H1 (cell line): ENCODE measurements around the gene SFXN4. TPM values are rescaled to one million over a fixed set of nuclear protein-coding genes. Genes with fewer than 3 reads are reported as not detected.
A peak's percentile ranks its signal among the peaks of the same experiment; 100 is the strongest.

ENCODE experiments used
- CTCF ChIA-PET: fragments of 300-600 bp; sonication (Branson Sonifier 250); formaldehyde crosslinking; loops from one replicate; lab custom pipeline; 2021; ENCODE audit not compliant: partially characterized antibody; lab: Charles Lee
- POLR2A ChIA-PET: fragments of 300-600 bp; sonication (Branson Sonifier 250); formaldehyde crosslinking; loops from one replicate; lab custom pipeline; 2021; ENCODE audit warnings: inconsistent platforms; ENCODE audit not compliant: partially characterized antibody; lab: Charles Lee
- DNase-seq, 2 experiments: peaks; one replicate each; pipeline versions ENCODE4 v3.0.0 to v3.0.0-alpha.2; 2010 to 2022; ENCODE audit warnings: low spot score in 2 of 2, low read depth in 1 of 2, mixed read lengths in 1 of 2
- FAIRE-seq: peaks from 2 replicates; lab custom pipeline; 2011; peaks lifted over from hg19 to GRCh38; lab: Jason Lieb, UNC
- H2AFZ ChIP-seq: 2 replicates; pipeline ENCODE4 v1.8.1; 2012; ENCODE audit warnings: low read length, inconsistent platforms
- H2AK5ac ChIP-seq: 2 replicates; pipeline ENCODE4 v1.6.1; 2013; ENCODE audit warnings: low read depth, low read length
- H2BK120ac ChIP-seq: replicated peaks from 2 replicates; pipeline ENCODE3; 2013; ENCODE audit warnings: low read depth, low read length, inconsistent platforms
- H2BK12ac ChIP-seq: 2 replicates; pipeline ENCODE4 v1.6.1; 2013; ENCODE audit warnings: low read depth, low read length
- H2BK15ac ChIP-seq: 2 replicates; pipeline ENCODE4 v1.6.1; 2013; ENCODE audit warnings: low read length
- H2BK20ac ChIP-seq: 2 replicates; pipeline ENCODE4 v1.6.1; 2013; ENCODE audit warnings: low read length
- H2BK5ac ChIP-seq: 2 replicates; pipeline ENCODE4 v1.6.1; 2013; ENCODE audit warnings: low read depth, low read length
- H3K14ac ChIP-seq: 2 replicates; pipeline ENCODE4 v1.6.1; 2013; ENCODE audit warnings: inconsistent platforms; ENCODE audit not compliant: insufficient read length
- H3K18ac ChIP-seq: 2 replicates; pipeline ENCODE4 v1.6.1; 2013; ENCODE audit warnings: low read length; ENCODE audit errors: extremely low read depth
- H3K23ac ChIP-seq: 2 replicates; pipeline ENCODE4 v1.6.1; 2013; ENCODE audit warnings: inconsistent platforms; ENCODE audit not compliant: insufficient read length
- H3K23me2 ChIP-seq: 2 replicates; pipeline ENCODE4 v1.6.1; 2013; ENCODE audit warnings: low read depth, low read length
- H3K27ac ChIP-seq: 2 replicates; pipeline ENCODE4 v1.6.1; 2011; ENCODE audit warnings: low read depth, low read length, inconsistent platforms
- H3K27me3 ChIP-seq, 4 experiments: replicated peaks in 1 of 4; 1 replicate in 1 of 4; 2 replicates in 3 of 4; pipeline versions ENCODE4 v1.6.1 to v1.8.1; 2011 to 2013; ENCODE audit warnings: low read length in 3 of 4, mild to moderate bottlenecking in 3 of 4, inconsistent platforms in 2 of 4, mixed read lengths in 2 of 4, moderate library complexity in 1 of 4; ENCODE audit not compliant: control insufficient read depth in 3 of 4, insufficient read depth in 3 of 4; ENCODE audit errors: extremely low read depth in 1 of 4
- H3K36me3 ChIP-seq, 4 experiments: 2 replicates each; pipeline versions ENCODE4 v1.6.1 to v1.8.1; 2011 to 2013; ENCODE audit warnings: mild to moderate bottlenecking in 4 of 4, low read length in 3 of 4, moderate library complexity in 2 of 4, control low read depth in 1 of 4, inconsistent platforms in 1 of 4; ENCODE audit not compliant: insufficient read depth in 4 of 4, control insufficient read depth in 2 of 4
- H3K4ac ChIP-seq: replicated peaks from 2 replicates; pipeline ENCODE3; 2013; ENCODE audit warnings: low read length, low read depth, mixed read lengths, inconsistent platforms; ENCODE audit not compliant: insufficient read length
- H3K4me1 ChIP-seq, 4 experiments: replicated peaks in 1 of 4; 1 replicate in 1 of 4; 2 replicates in 3 of 4; pipeline versions ENCODE4 v1.6.1 to v1.8.1; 2011 to 2013; ENCODE audit warnings: low read length in 3 of 4, inconsistent platforms in 2 of 4, mixed read lengths in 1 of 4; ENCODE audit not compliant: insufficient read depth in 4 of 4, control insufficient read depth in 3 of 4
- H3K4me2 ChIP-seq, 2 experiments: 2 replicates each; pipeline versions ENCODE4 v1.6.1 to v1.8.1; 2011 to 2013; ENCODE audit warnings: low read depth in 2 of 2, low read length in 2 of 2, control low read depth in 1 of 2, inconsistent platforms in 1 of 2, mild to moderate bottlenecking in 1 of 2; ENCODE audit not compliant: insufficient read depth in 1 of 2
- H3K4me3 ChIP-seq, 4 experiments: fragments of 200-600, 300-600 bp in 1 of 4; sonication (generic), shearing (Covaris generic), sonication (Bioruptor Twin) in 1 of 4; 2 replicates each; pipeline versions ENCODE4 v1.5.1 to v1.8.1; 2011 to 2016; ENCODE audit warnings: low read length in 4 of 4, low read depth in 3 of 4, control low read depth in 2 of 4, inconsistent platforms in 2 of 4, mild to moderate bottlenecking in 2 of 4, mixed read lengths in 1 of 4, moderate library complexity in 1 of 4; ENCODE audit not compliant: insufficient read depth in 2 of 4; ENCODE audit errors: extremely low read depth in 1 of 4
- H3K56ac ChIP-seq: replicated peaks from 2 replicates; pipeline ENCODE3; 2013; ENCODE audit warnings: low read depth, mild to moderate bottlenecking, mixed read lengths, low read length, inconsistent platforms; ENCODE audit not compliant: insufficient read length
- H3K79me1 ChIP-seq: 2 replicates; pipeline ENCODE4 v1.6.1; 2013; ENCODE audit warnings: low read depth, low read length, control low read depth
- H3K79me2 ChIP-seq, 2 experiments: 2 replicates each; pipeline versions ENCODE4 v1.6.1 to v1.8.1; 2012 to 2013; ENCODE audit warnings: low read length in 2 of 2, mild to moderate bottlenecking in 2 of 2, inconsistent platforms in 1 of 2; ENCODE audit not compliant: insufficient read depth in 2 of 2, control insufficient read depth in 1 of 2
- H3K9ac ChIP-seq, 4 experiments: replicated peaks in 1 of 4; 1 replicate in 1 of 4; 2 replicates in 3 of 4; pipeline versions ENCODE4 v1.6.1 to v1.8.1; 2011 to 2013; ENCODE audit warnings: low read depth in 3 of 4, low read length in 3 of 4, control low read depth in 2 of 4, mild to moderate bottlenecking in 2 of 4, moderate library complexity in 2 of 4, inconsistent platforms in 1 of 4; ENCODE audit errors: extremely low read depth in 1 of 4
- H3K9me3 ChIP-seq, 2 experiments: 2 replicates each; pipeline versions ENCODE4 v1.6.1 to v1.8.1; 2012 to 2013; ENCODE audit warnings: mild to moderate bottlenecking in 2 of 2, moderate library complexity in 2 of 2, control low read depth in 1 of 2, inconsistent platforms in 1 of 2, low read depth in 1 of 2, low read length in 1 of 2, mixed read lengths in 1 of 2; ENCODE audit not compliant: insufficient read depth in 2 of 2
- H4K20me1 ChIP-seq, 2 experiments: replicated peaks in 1 of 2; 2 replicates each; pipeline versions ENCODE3 to v1.8.1; 2011 to 2013; ENCODE audit warnings: inconsistent platforms in 2 of 2, low read length in 2 of 2, mild to moderate bottlenecking in 1 of 2; ENCODE audit not compliant: insufficient read depth in 2 of 2, control insufficient read depth in 1 of 2
- H4K5ac ChIP-seq: 2 replicates; pipeline ENCODE4 v1.6.1; 2013; ENCODE audit warnings: low read length, low read depth, mixed read lengths, inconsistent platforms; ENCODE audit not compliant: insufficient read length
- H4K8ac ChIP-seq: 2 replicates; pipeline ENCODE4 v1.8.0; 2013; ENCODE audit warnings: mild to moderate bottlenecking, moderate library complexity, low read length, inconsistent platforms; ENCODE audit not compliant: insufficient read depth; ENCODE audit errors: extremely low read depth
- H4K91ac ChIP-seq: replicated peaks from 2 replicates; pipeline ENCODE3; 2013; ENCODE audit warnings: low read length, mixed read lengths, inconsistent platforms; ENCODE audit not compliant: insufficient read length
- ASH2L ChIP-seq: fragments of 200-600, 300-600 bp; sonication (generic); IDR thresholded peaks from one replicate; pipeline ENCODE4 v1.7.1; 2017; ENCODE audit warnings: low read length
- BRCA1 ChIP-seq: IDR thresholded peaks from 2 replicates; pipeline ENCODE4 v1.6.1; 2012; ENCODE audit warnings: low read depth, low read length, improper control_type of control experiment
- EZH2 ChIP-seq: fragments of 200-600 bp; sonication (generic); IDR thresholded peaks from 2 replicates; pipeline ENCODE4 v1.7.1; 2012; ENCODE audit warnings: low read depth, mild to moderate bottlenecking, moderate library complexity, low read length, inconsistent platforms; ENCODE audit not compliant: severe bottlenecking
- HDAC6 ChIP-seq: IDR thresholded peaks from one replicate; pipeline ENCODE4 v1.7.1; 2012; ENCODE audit warnings: low read depth, mild to moderate bottlenecking, inconsistent platforms, low read length, moderate library complexity
- JUN ChIP-seq: IDR thresholded peaks from 2 replicates; pipeline ENCODE4 v1.6.1; 2011; ENCODE audit warnings: low read depth, mild to moderate bottlenecking, improper control_type of control experiment, low read length
- SIN3A ChIP-seq, 2 experiments: IDR thresholded peaks in 1 of 2; conservative IDR thresholded peaks in 1 of 2; 2 replicates each; pipeline ENCODE4 v1.6.1; 2011 to 2012; ENCODE audit warnings: low read length in 2 of 2, improper control_type of control experiment in 1 of 2, low read depth in 1 of 2, mild to moderate bottlenecking in 1 of 2
- SIRT6 ChIP-seq: IDR thresholded peaks from one replicate; pipeline ENCODE4 v1.7.1; 2012; ENCODE audit warnings: low read length, inconsistent platforms
- SUZ12 ChIP-seq: fragments of 200-600 bp; sonication (generic); IDR thresholded peaks from 2 replicates; pipeline ENCODE4 v1.6.1; 2012; ENCODE audit warnings: mild to moderate bottlenecking, inconsistent platforms, low read length, moderate library complexity, mixed read lengths
- TBP ChIP-seq: IDR thresholded peaks from 2 replicates; pipeline ENCODE4 v1.6.1; 2011; ENCODE audit warnings: low read depth, low read length, improper control_type of control experiment
- WGBS, 2 experiments: shearing (Covaris generic) in 1 of 2; methylation state at CpG; one replicate each; pipeline versions ENCODE4 v1.1.6 to v1.1.7; 2013 to 2015; ENCODE audit warnings: low lambda C conversion rate in 2 of 2, mixed read lengths in 2 of 2, inconsistent platforms in 1 of 2, low coverage in 1 of 2, missing lambda C conversion rate in 1 of 2; ENCODE audit not compliant: insufficient replicate concordance in 2 of 2, insufficient coverage in 1 of 2, insufficient read length in 1 of 2; ENCODE audit errors: extremely low coverage in 1 of 2, missing lambda C conversion rate in 1 of 2; 5-methylcytosine and 5-hydroxymethylcytosine counted together
- polyA plus RNA-seq, 7 experiments: library from polyadenylated mRNA; depleted of rRNA in 3 of 7; stranded (reverse) in 5 of 7; unstranded in 2 of 7; fragments of >200 nt in 5 of 7; fragments of 200-250 nt in 2 of 7; gene quantifications; 1 replicate in 5 of 7; 2 replicates in 1 of 7; 4 replicates in 1 of 7; pipeline versions ENCODE4 v1.2.1 to v1.2.3, GENCODE V29; 2011 to 2013; ENCODE audit warnings: missing spikeins in 2 of 7, mixed read lengths in 2 of 7
- total RNA-seq: library from RNA; stranded (reverse); fragmentation: NEBNext Ultra II Directional; extraction: Animal tissue kit (Norgen Biotek cat#: 25700); gene quantifications from 2 replicates; pipeline ENCODE4 v1.2.1, GENCODE V29; 2021
- TF ChIP-seq, protein P1 (sequence below): IDR thresholded peaks from 2 replicates; pipeline ENCODE4 v1.6.1; 2012; ENCODE audit warnings: inconsistent platforms

The SFXN4 gene
- total and polyA plus RNA-seq, 2 of the 8 experiments (the other 6 are each of a cell fraction or from before 2014, with no cell fraction given): 15.4 to 21.6 TPM

DNA sequence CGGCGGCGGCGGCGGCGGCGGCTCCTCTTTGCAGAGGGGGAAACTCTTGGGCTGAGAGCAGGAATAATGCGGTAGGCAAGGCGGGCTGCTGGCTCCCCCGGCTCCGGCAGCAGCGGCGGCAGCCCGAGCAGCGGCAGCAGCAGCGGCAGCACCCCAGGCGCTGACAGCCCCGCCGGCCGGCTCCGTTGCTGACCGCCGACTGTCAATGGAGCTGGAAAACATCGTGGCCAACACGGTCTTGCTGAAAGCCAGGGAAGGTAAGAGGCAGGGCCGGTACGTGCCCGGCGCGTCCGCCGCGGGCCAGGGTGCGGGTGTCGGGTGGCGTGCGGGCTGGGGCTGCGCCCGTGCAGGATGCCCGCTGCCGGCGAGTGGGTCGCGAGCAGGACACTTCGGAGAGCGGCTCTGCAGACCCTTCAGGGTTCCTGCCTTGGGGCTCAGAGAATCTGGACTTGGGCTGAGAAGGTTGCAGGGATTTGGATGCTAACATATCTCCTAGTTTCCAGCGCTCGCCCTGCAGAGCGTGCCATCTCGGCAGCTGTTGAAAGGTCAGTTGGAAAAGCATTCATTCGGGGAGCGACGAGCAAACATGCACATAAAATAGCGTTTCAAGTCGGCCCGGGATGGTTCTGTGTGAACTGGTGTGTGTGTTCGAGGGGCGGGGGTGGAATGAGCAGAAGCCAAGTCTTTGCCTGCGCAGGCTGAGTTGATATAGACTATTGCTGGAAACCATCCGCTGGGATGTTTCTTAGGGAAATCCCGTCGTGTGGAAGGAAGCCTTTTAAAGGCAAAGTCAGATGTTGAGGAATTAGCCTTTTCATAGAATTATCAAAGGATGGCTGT, 42.4 kb upstream of the SFXN4 start:
- no peak overlapping the region for H2BK15ac ChIP-seq
- H3K9ac ChIP-seq: no peak overlapping the region
- POLR2A ChIA-PET: interaction anchor here (0.7 to 1.6 kb wide), 4 partner anchors 9 to 389 kb away, joined by 3 to 4 read pairs (median 4); partner anchors contain the start of gene TIAL1

More for the DNA sequence above, 42.4 kb upstream of the SFXN4 start:
- H4K20me1 ChIP-seq: peaks cover 0 to 5% of the 10 kb centered on the region in 2 experiments
- 3% methylated on average over 49 of the region's 62 CpGs; no CpG with 5 or more reads in 1 of the 2 experiments for WGBS, 2 experiments
- TF ChIP-seq SUZ12 (peak; percentile 75), ASH2L (peak; percentile 48), BRCA1 (no peak), JUN (no peak), SIRT6 (no peak), TBP (0 out of 2 replicates have a peak, but pooled peaks have one; percentile 5), SIN3A (conservative IDR thresholded peaks at IDR 0.05 in 1 of 2, IDR thresholded peaks at IDR 0.05 in 1 of 2; ENCODE audit: low read depth in 1 of 2, low read length in 2 of 2) (peak; percentile 77 to 78; a peak in 3 of 4 replicates), HDAC6 (no peak), EZH2 (peak; percentile 63)
- TF ChIP-seq, protein P1, sequence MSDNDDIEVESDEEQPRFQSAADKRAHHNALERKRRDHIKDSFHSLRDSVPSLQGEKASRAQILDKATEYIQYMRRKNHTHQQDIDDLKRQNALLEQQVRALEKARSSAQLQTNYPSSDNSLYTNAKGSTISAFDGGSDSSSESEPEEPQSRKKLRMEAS: peak; percentile 49
- no peak overlapping the region for H2AFZ ChIP-seq
- H2AK5ac ChIP-seq: no peak overlapping the region
- H4K8ac ChIP-seq: no peak overlapping the region
- H2BK12ac ChIP-seq: no peak overlapping the region
- H4K5ac ChIP-seq: no peak overlapping the region
- peaks cover 7% of the 10 kb centered on the region for H3K23me2 ChIP-seq
- H2BK5ac ChIP-seq: no peak overlapping the region
- H4K91ac ChIP-seq: no peak overlapping the region
- peaks cover 3 to 8% (median 6%) of the 10 kb centered on the region in 4 experiments for H3K4me1 ChIP-seq
- H3K27ac ChIP-seq: no peak overlapping the region
- H3K4ac ChIP-seq: no peak overlapping the region
- H3K36me3 ChIP-seq: no peaks in the 10 kb centered on the region
- H3K4me2 ChIP-seq: peak overlapping the region; percentile 75 to 94
- FAIRE-seq (no peak), DNase-seq (peak in 1 of 2 experiments; percentile 81)
- H3K56ac ChIP-seq: no peak overlapping the region
- no peak overlapping the region for H3K18ac ChIP-seq
- H3K23ac ChIP-seq: no peak overlapping the region
- peak overlapping the region; percentile 37 to 79 (median 62) for H3K4me3 ChIP-seq
- no peak overlapping the region for H2BK120ac ChIP-seq
- H3K27me3 ChIP-seq: peaks cover 5 to 17% (median 14%) of the 10 kb centered on the region in 4 experiments
- H3K14ac ChIP-seq: no peak overlapping the region
- H3K79me2 ChIP-seq: no peaks in the 10 kb centered on the region
- H3K79me1 ChIP-seq: no peaks in the 10 kb centered on the region
- H2BK20ac ChIP-seq: no peak overlapping the region
- no peaks in the 10 kb centered on the region for H3K9me3 ChIP-seq
- CTCF ChIA-PET: interaction anchor here (0.6 to 10.9 kb wide), 23 partner anchors 9 to 274 kb away, joined by 3 to 272 read pairs (median 6); no protein-coding TSS in a partner anchor
